ENCODE data around the gene RAB11FIP3. TPM values are rescaled to one million over a fixed set of nuclear protein-coding genes. Genes with fewer than 3 reads are reported as not detected.

RAB11FIP3 gene
- total RNA-seq, 2 experiments from 2014 or later = 25.9 to 32.1 TPM

DNA sequence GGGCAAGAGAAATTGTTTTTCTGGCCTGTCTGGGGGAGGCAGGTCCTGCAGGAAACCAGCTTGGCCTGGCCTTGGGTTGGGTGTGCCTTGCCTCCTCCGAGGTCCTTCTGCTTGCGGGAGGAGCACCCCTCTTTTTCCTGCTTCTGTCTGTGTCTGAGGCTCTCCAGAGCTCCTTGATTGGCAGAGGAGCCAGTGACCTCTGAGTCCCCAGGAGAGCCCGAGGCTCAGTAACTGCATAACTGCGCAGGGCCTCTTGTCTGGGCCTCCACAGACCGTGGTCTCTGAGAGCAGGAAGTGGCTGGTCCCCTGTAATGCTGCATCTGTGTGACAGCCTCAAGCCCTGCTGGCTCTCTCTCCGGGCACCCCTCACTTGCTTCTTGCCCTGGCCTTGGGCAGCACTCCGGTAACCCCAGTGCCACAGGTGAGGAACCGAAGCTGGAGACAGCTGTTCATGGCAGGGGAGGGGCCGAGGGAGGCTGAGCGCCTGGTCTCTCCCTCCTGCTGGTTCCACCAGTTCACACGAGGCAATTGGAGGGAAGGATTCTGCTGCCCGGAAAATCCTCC, 103.6 kb downstream of the RAB11FIP3 start:
- DNase-seq = peak; percentile 82
- Mint-ChIP-seq H3K4me1 (peaks cover 42% of the 10 kb centered on the region), H3K36me3 (peaks cover 2% of the 10 kb centered on the region), H3K27me3 (no peaks in the 10 kb centered on the region), H3K9me3 (ENCODE audit: low read depth) (no peaks in the 10 kb centered on the region), H3K4me3 (peak overlapping the region; percentile 92), H3K27ac (peak overlapping the region; percentile 95)
- CTCF ChIA-PET = interaction anchor here (1.3 kb wide), 1 partner anchor 120 kb away, joined by 4 read pairs; the partner anchor contains the start of gene WDR90
- ATAC-seq = peak; percentile 18

- CTCF ChIA-PET = no interaction called here
- ATAC-seq = no peak
- no peaks in the 10 kb centered on the region for H3K9me3 Mint-ChIP-seq (ENCODE audit: low read depth)
- peak overlapping the region; percentile 63 for H3K27ac Mint-ChIP-seq
- peaks cover 32% of the 10 kb centered on the region for H3K4me1 Mint-ChIP-seq
- H3K27me3 Mint-ChIP-seq = no peaks in the 10 kb centered on the region
- peak overlapping the region; percentile 26 for H3K4me3 Mint-ChIP-seq
- H3K36me3 Mint-ChIP-seq = peaks cover 2% of the 10 kb centered on the region
- no peak for DNase-seq
Measured at GRCh38 chr16:530111-530817, 104.8 kb downstream of the RAB11FIP3 start.

DNA sequence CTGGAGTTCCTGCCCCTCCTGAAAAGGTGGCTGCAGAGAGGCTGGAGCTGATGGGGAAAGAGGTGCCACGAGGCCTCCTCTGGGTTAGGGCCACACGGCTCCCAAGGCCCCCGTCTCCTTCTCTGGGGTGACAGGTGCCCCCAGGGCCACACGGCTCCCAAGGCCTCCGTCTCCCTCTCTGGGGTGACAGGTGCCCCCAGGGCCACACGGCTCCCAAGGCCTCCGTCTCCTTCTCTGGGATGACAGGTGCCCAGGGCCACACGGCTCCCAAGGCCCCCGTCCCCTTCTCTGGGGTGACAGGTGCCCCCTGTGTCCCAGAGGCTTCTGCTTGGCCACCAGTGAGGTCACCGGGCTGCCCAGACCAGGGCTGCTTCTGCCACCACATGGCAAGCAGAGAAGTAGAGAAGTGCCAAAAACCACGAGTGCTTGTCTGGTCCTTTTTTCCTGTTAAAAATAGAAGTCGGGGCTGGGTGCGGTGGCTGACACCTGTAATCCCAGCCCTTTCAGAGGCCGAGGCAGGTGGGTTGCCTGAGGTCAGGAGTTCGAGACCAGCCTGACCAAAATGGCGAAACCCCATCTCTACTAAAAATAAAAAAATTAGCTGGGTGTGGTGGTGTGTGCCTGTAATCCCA, 106.2 kb downstream of the RAB11FIP3 start:
- H3K27ac Mint-ChIP-seq = no peak overlapping the region
- H3K27me3 Mint-ChIP-seq = no peaks in the 10 kb centered on the region
- no peaks in the 10 kb centered on the region for H3K9me3 Mint-ChIP-seq (ENCODE audit: low read depth)
- no peak for DNase-seq
- H3K4me1 Mint-ChIP-seq = peaks cover 18% of the 10 kb centered on the region
- H3K4me3 Mint-ChIP-seq = no peak overlapping the region
- no peaks in the 10 kb centered on the region for H3K36me3 Mint-ChIP-seq
- CTCF ChIA-PET = interaction anchor here (0.7 kb wide), 1 partner anchor 30 kb away, joined by 3 read pairs; no protein-coding TSS in a partner anchor
- ATAC-seq = no peak

DNA sequence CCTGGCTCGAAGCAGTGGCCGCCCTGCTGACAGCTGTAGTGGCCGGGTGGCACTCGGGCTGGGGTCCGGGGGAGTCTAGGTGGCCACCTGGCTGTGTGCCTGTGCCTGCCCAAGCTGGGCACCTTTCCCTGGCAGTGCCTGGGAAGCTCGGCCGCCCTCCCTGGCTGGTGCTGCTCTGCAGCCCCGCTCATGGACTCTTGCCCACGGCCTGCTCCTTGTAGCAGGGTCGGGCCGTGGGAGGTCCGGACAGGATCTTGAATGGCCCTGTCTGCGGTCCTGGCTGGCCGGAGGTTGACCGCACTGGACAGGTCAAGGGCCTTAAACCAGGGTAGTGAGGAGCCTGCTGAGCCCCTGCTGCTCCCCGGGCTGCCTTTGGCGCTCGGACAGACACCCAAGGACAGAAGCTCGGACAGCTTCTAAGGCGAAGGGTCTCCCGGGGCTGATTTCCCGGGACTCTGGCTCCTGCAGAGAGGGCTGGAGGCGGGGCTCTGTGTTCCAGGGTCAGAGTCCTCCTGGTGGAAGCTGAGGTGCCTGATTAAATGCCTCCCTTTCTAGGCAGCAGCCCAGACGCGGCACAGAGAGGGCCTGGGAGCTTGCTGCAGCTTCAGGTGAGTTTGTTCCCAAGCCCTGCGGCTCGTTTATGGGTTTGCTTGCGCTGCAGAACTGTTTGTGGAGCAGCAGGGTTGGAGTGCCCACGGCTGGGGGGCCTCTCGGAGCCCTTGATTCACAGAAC, 108.1 kb downstream of the RAB11FIP3 start:
- H3K9me3 Mint-ChIP-seq (ENCODE audit: low read depth) = no peaks in the 10 kb centered on the region
- ATAC-seq = no peak
- H3K4me1 Mint-ChIP-seq = peaks cover 18% of the 10 kb centered on the region
- no peak overlapping the region for H3K27ac Mint-ChIP-seq
- no peaks in the 10 kb centered on the region for H3K27me3 Mint-ChIP-seq
- DNase-seq = no peak
- peaks cover 6% of the 10 kb centered on the region for H3K36me3 Mint-ChIP-seq
- H3K4me3 Mint-ChIP-seq = no peak overlapping the region
- CTCF ChIA-PET = no interaction called here

DNA sequence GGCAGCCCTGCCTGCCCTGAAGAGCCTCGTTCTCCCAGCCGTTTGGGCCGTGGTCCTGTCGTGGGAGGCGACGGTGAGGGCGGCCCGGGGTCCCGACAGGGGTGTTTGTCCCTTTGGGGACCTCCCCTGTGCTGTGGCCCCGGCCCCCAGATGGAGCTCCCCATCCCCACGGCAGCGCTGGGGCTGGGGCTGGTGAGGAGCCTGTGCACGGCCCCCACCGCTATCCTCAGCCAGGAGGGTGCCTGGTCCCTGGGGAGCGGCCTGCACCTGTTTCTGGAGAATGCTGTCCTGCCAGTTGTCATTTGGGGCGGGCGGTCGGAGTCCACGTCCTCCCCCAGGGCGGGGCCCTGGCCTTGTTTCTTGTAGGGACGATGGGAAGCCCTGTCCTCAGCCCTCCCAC, 108.7 kb downstream of the RAB11FIP3 start:
- peaks cover 16% of the 10 kb centered on the region for H3K4me1 Mint-ChIP-seq
- H3K27ac Mint-ChIP-seq = no peak overlapping the region
- H3K27me3 Mint-ChIP-seq = no peaks in the 10 kb centered on the region
- no peaks in the 10 kb centered on the region for H3K9me3 Mint-ChIP-seq (ENCODE audit: low read depth)
- H3K4me3 Mint-ChIP-seq = no peak overlapping the region
- H3K36me3 Mint-ChIP-seq = peaks cover 9% of the 10 kb centered on the region
- CTCF ChIA-PET = no interaction called here
- ATAC-seq = no peak
- no peak for DNase-seq

DNA sequence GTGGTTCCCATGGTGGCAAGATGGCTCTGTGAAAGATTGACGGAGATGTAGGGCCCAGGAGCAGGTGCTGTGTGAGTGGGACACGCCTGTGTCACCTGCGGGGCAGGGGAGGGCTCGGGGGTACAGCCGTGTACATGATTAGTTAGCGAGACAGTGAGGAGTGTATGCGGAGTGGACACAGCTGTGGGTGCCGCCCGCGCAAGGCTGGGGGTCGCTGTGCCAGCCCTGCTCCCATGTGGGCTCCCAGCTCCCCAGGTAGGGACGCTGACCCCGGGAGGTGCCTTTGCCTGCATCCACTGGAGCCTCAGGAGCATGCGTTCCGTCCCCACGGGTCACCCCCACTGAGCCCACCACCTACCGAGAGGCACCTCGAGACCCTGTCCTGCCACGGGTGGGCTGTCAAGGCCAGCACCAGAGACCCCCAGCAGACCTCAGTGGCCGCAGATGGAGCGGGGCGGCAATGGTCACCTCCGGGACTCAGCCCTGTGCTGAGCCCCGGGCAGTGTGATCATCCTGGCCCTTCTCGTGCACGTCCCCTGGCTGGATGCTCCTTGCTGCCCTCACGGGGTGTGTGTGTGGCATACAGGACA, 109.5 kb downstream of the RAB11FIP3 start:
- DNase-seq (no peak), ATAC-seq (no peak)
- no peaks in the 10 kb centered on the region for H3K9me3 Mint-ChIP-seq (ENCODE audit: low read depth)
- H3K4me1 Mint-ChIP-seq = peaks cover 8% of the 10 kb centered on the region
- H3K27ac Mint-ChIP-seq = no peak overlapping the region
- CTCF ChIA-PET = no interaction called here
- H3K27me3 Mint-ChIP-seq = no peaks in the 10 kb centered on the region
- peaks cover 10% of the 10 kb centered on the region for H3K36me3 Mint-ChIP-seq
- H3K4me3 Mint-ChIP-seq = no peak overlapping the region

GRCh38 chr16:535446-536405, 110.3 kb downstream of the RAB11FIP3 start:
- no peak overlapping the region for H3K4me3 Mint-ChIP-seq
- H3K27me3 Mint-ChIP-seq = no peaks in the 10 kb centered on the region
- ATAC-seq (peak; percentile 31), DNase-seq (no peak)
- H3K4me1 Mint-ChIP-seq = peaks cover 2% of the 10 kb centered on the region
- H3K9me3 Mint-ChIP-seq (ENCODE audit: low read depth) = no peaks in the 10 kb centered on the region
- no peak overlapping the region for H3K27ac Mint-ChIP-seq
- CTCF ChIA-PET = no interaction called here
- peaks cover 10% of the 10 kb centered on the region for H3K36me3 Mint-ChIP-seq

DNA sequence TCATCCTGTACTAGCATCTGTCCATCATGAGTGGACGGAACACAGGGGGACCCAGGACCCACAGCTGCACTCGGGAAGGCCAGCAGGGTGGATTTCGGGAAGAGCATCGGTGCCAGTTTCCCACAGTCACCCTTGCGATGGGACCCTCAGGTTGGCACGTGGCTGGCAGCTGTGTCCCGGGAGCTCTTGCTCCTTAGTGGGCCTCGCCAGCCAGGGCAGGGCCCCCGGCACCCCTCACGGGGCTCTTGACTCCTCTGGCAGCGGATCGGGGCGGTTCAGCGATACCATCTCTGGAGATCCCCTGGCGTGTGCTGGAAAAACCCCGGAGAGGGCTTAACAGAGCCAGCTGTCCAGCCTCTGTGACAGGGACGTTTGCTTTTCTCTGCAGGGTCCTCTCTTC, 111.3 kb downstream of the RAB11FIP3 start:
- CTCF ChIA-PET = no interaction called here
- H3K27me3 Mint-ChIP-seq = no peaks in the 10 kb centered on the region
- no peaks in the 10 kb centered on the region for H3K9me3 Mint-ChIP-seq (ENCODE audit: low read depth)
- ATAC-seq (no peak), DNase-seq (no peak)
- H3K27ac Mint-ChIP-seq = no peak overlapping the region
- H3K36me3 Mint-ChIP-seq = peaks cover 12% of the 10 kb centered on the region
- H3K4me3 Mint-ChIP-seq = no peak overlapping the region
- peaks cover 2% of the 10 kb centered on the region for H3K4me1 Mint-ChIP-seq

GRCh38 chr16:537415-538335, 112.2 kb downstream of the RAB11FIP3 start:
- CTCF ChIA-PET = no interaction called here
- DNase-seq (no peak), ATAC-seq (no peak)
- Mint-ChIP-seq H3K4me3 (no peak overlapping the region), H3K9me3 (ENCODE audit: low read depth) (no peaks in the 10 kb centered on the region), H3K36me3 (peaks cover 16% of the 10 kb centered on the region), H3K4me1 (peaks cover 5% of the 10 kb centered on the region), H3K27ac (no peak overlapping the region), H3K27me3 (no peaks in the 10 kb centered on the region)

GRCh38 chr16:539901-540530, 114.6 kb downstream of the RAB11FIP3 start:
- H3K4me3 Mint-ChIP-seq = no peak overlapping the region
- H3K36me3 Mint-ChIP-seq = peaks cover 16% of the 10 kb centered on the region
- H3K4me1 Mint-ChIP-seq = peaks cover 5% of the 10 kb centered on the region
- ATAC-seq (no peak), DNase-seq (no peak)
- H3K27ac Mint-ChIP-seq = no peak overlapping the region
- H3K9me3 Mint-ChIP-seq (ENCODE audit: low read depth) = no peaks in the 10 kb centered on the region
- H3K27me3 Mint-ChIP-seq = no peaks in the 10 kb centered on the region
- CTCF ChIA-PET = no interaction called here

- peaks cover 5% of the 10 kb centered on the region for H3K4me1 Mint-ChIP-seq
- H3K4me3 Mint-ChIP-seq = no peak overlapping the region
- H3K9me3 Mint-ChIP-seq (ENCODE audit: low read depth) = no peaks in the 10 kb centered on the region
- no peak for ATAC-seq
- CTCF ChIA-PET = no interaction called here
- no peaks in the 10 kb centered on the region for H3K27me3 Mint-ChIP-seq
- H3K36me3 Mint-ChIP-seq = peaks cover 16% of the 10 kb centered on the region
- H3K27ac Mint-ChIP-seq = no peak overlapping the region
- DNase-seq = no peak
Measured at GRCh38 chr16:540645-541340, 115.3 kb downstream of the RAB11FIP3 start.
